Stromal cell of bone marrow (primary cell): ENCODE results near the gene S100A13.
"Not testable (repeated sequence)": the region's sequence is repeated elsewhere in the genome, so short reads cannot be mapped to it uniquely, and the experiment has no call there.

Source experiments
- DNase-seq: peaks from one replicate; pipeline ENCODE4 v3.0.0-alpha.2; 2012; ENCODE audit warnings: low read depth

S100A13 gene

GRCh38 chr1:153606194-153606593, 21.1 kb downstream of the S100A13 start:
- no peak for DNase-seq

- no peak for DNase-seq
These were observed 24.6 kb downstream of the S100A13 start for GRCh38 chr1:153602749-153603148.

- DNase-seq, result no peak
These were observed 27.5 kb downstream of the S100A13 start for GRCh38 chr1:153599847-153600246.

GRCh38 chr1:153598309-153599172, 28.8 kb downstream of the S100A13 start:
- DNase-seq, result peak; percentile 54

- peak; percentile 56 for DNase-seq
These were observed 30.1 kb downstream of the S100A13 start for GRCh38 chr1:153597206-153597605.

- DNase-seq, result no peak
These were observed 34.6 kb downstream of the S100A13 start for GRCh38 chr1:153592748-153593147.

GRCh38 chr1:153588482-153588881, 38.8 kb downstream of the S100A13 start:
- no peak for DNase-seq

GRCh38 chr1:153588033-153588432, 39.3 kb downstream of the S100A13 start:
- not testable (repeated sequence) for DNase-seq

- DNase-seq, result no peak
These were observed 40.0 kb downstream of the S100A13 start for GRCh38 chr1:153587314-153587713.

- no peak for DNase-seq
These were observed 41.0 kb downstream of the S100A13 start for GRCh38 chr1:153586347-153586746.

- no peak for DNase-seq
These were observed 42.3 kb downstream of the S100A13 start for GRCh38 chr1:153585006-153585405.

GRCh38 chr1:153583976-153584375, 43.3 kb downstream of the S100A13 start:
- DNase-seq, result no peak

GRCh38 chr1:153583514-153583913, 43.8 kb downstream of the S100A13 start:
- DNase-seq, result not testable (repeated sequence)

GRCh38 chr1:153582836-153583235, 44.5 kb downstream of the S100A13 start:
- not testable (repeated sequence) for DNase-seq

- no peak for DNase-seq
These were observed 48.4 kb downstream of the S100A13 start for GRCh38 chr1:153578936-153579335.

- DNase-seq, result no peak
These were observed 48.8 kb downstream of the S100A13 start for GRCh38 chr1:153578490-153578889.

- DNase-seq, result no peak
These were observed 49.7 kb downstream of the S100A13 start for GRCh38 chr1:153577624-153578051.

GRCh38 chr1:153577138-153577537, 50.2 kb downstream of the S100A13 start:
- no peak for DNase-seq

- DNase-seq, result not testable (repeated sequence)
These were observed 51.8 kb downstream of the S100A13 start for GRCh38 chr1:153575497-153575896.

- DNase-seq, result not testable (repeated sequence)
These were observed 52.2 kb downstream of the S100A13 start for GRCh38 chr1:153575081-153575491.

GRCh38 chr1:153573351-153573750, 54.0 kb downstream of the S100A13 start:
- DNase-seq, result no peak

- DNase-seq, result peak; percentile 86
These were observed 54.7 kb downstream of the S100A13 start for GRCh38 chr1:153572569-153573015.

GRCh38 chr1:153571706-153572105, 55.6 kb downstream of the S100A13 start:
- DNase-seq, result no peak

GRCh38 chr1:153570874-153571273, 56.4 kb downstream of the S100A13 start:
- no peak for DNase-seq
